MCF 10A (cell line): ENCODE measurements around the gene MYOM3. TPM values are rescaled to one million over a fixed set of nuclear protein-coding genes. Genes with fewer than 3 reads are reported as not detected.

ENCODE experiments used
- BruUV-seq: library from RNA; stranded (reverse); fragments of 400-500 nt; replicated peaks from 2 replicates; lab custom pipeline; 2021; lab: Mats Ljungman, UMichigan
- CTCF ChIA-PET: fragments of 300-600 bp; sonication (Branson Sonifier 250); formaldehyde crosslinking; extraction: SDS; loops from one replicate; lab custom pipeline; 2021; ENCODE audit warnings: antibody characterized with exemption, inconsistent platforms; lab: Yijun Ruan, JAX
- POLR2A ChIA-PET: fragments of 300-600, 350-650 bp; sonication (Branson Sonifier 250); formaldehyde crosslinking; extraction: SDS; loops from one replicate; lab custom pipeline; 2020; ENCODE audit warnings: antibody characterized with exemption, inconsistent platforms; lab: Yijun Ruan, JAX
- DNase-seq: peaks from one replicate; pipeline ENCODE4 v3.0.0-alpha.2; 2018; ENCODE audit not compliant: unreplicated experiment
- H3K27ac Mint-ChIP-seq: one replicate; pipeline ENCODE4 v1.8.0; 2022; ENCODE audit warnings: mild to moderate bottlenecking, low read depth, mixed read lengths; ENCODE audit not compliant: unreplicated experiment
- H3K27me3 Mint-ChIP-seq: one replicate; pipeline ENCODE4 v1.8.0; 2022; ENCODE audit warnings: mixed read lengths; ENCODE audit not compliant: insufficient read depth, unreplicated experiment
- H3K36me3 Mint-ChIP-seq: one replicate; pipeline ENCODE4 v1.8.0; 2022; ENCODE audit warnings: mild to moderate bottlenecking, moderate library complexity, mixed read lengths; ENCODE audit not compliant: insufficient read depth, unreplicated experiment
- H3K4me1 Mint-ChIP-seq: one replicate; pipeline ENCODE4 v1.8.0; 2022; ENCODE audit warnings: mixed read lengths; ENCODE audit not compliant: insufficient read depth, unreplicated experiment
- H3K4me3 Mint-ChIP-seq: one replicate; pipeline ENCODE4 v1.8.0; 2022; ENCODE audit warnings: mild to moderate bottlenecking, moderate library complexity, mixed read lengths; ENCODE audit not compliant: unreplicated experiment
- H3K9me3 Mint-ChIP-seq: one replicate; pipeline ENCODE4 v1.8.0; 2022; ENCODE audit warnings: mixed read lengths; ENCODE audit not compliant: unreplicated experiment
- intact Hi-C: fragments of 100-400 bp; cut with micrococcal nuclease; formaldehyde crosslinking; loops from 2 replicates; pipeline ENCODE4 v1.14.1; 2022
- total RNA-seq: library from RNA; stranded (reverse); gene quantifications from 2 replicates; pipeline ENCODE4 v1.2.3, GENCODE V29; 2022
- TF ChIP-seq, protein P1 (sequence below): fragments of 200-600 bp; IDR thresholded peaks from one replicate; pipeline ENCODE4 v1.8.0; 2022; ENCODE audit warnings: antibody characterized with exemption, mild to moderate bottlenecking; ENCODE audit not compliant: unreplicated experiment

MYOM3 gene
- total RNA-seq, 1 experiment from 2014 or later: 0.05 TPM

GRCh38 chr1:24102961-24103360, 9.0 kb downstream of the MYOM3 start:
- no peaks in the 10 kb centered on the region for H3K27me3 Mint-ChIP-seq
- no peaks in the 10 kb centered on the region for H3K4me1 Mint-ChIP-seq
- no peak overlapping the region for H3K27ac Mint-ChIP-seq
- BruUV-seq: no TSS peak
- TF ChIP-seq, protein P1, sequence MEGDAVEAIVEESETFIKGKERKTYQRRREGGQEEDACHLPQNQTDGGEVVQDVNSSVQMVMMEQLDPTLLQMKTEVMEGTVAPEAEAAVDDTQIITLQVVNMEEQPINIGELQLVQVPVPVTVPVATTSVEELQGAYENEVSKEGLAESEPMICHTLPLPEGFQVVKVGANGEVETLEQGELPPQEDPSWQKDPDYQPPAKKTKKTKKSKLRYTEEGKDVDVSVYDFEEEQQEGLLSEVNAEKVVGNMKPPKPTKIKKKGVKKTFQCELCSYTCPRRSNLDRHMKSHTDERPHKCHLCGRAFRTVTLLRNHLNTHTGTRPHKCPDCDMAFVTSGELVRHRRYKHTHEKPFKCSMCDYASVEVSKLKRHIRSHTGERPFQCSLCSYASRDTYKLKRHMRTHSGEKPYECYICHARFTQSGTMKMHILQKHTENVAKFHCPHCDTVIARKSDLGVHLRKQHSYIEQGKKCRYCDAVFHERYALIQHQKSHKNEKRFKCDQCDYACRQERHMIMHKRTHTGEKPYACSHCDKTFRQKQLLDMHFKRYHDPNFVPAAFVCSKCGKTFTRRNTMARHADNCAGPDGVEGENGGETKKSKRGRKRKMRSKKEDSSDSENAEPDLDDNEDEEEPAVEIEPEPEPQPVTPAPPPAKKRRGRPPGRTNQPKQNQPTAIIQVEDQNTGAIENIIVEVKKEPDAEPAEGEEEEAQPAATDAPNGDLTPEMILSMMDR: no peak
- no peaks in the 10 kb centered on the region for H3K9me3 Mint-ChIP-seq
- ChIA-PET POLR2A (no interaction called here), CTCF (interaction anchor here (0.6 to 2.3 kb wide), 6 partner anchors 8 to 47 kb away, joined by 3 to 8 read pairs (median 4); no protein-coding TSS in a partner anchor)
- H3K36me3 Mint-ChIP-seq: no peaks in the 10 kb centered on the region
- intact Hi-C loops: no loop called here
- H3K4me3 Mint-ChIP-seq: no peak overlapping the region
- no peak for DNase-seq

GRCh38 chr1:24101796-24102586, 9.9 kb downstream of the MYOM3 start:
- intact Hi-C loops: no loop called here
- BruUV-seq: no TSS peak
- Mint-ChIP-seq H3K27ac (no peak overlapping the region), H3K4me1 (no peaks in the 10 kb centered on the region), H3K27me3 (no peaks in the 10 kb centered on the region), H3K4me3 (no peak overlapping the region), H3K9me3 (no peaks in the 10 kb centered on the region), H3K36me3 (no peaks in the 10 kb centered on the region)
- no peak for DNase-seq
- ChIA-PET POLR2A (interaction anchor here (0.7 kb wide), 1 partner anchor 18 kb away, joined by 3 read pairs; no protein-coding TSS in a partner anchor), CTCF (interaction anchor here (0.6 to 2.3 kb wide), 7 partner anchors 9 to 321 kb away, joined by 3 to 8 read pairs (median 3); no protein-coding TSS in a partner anchor)
- TF ChIP-seq, protein P1: no peak

DNA sequence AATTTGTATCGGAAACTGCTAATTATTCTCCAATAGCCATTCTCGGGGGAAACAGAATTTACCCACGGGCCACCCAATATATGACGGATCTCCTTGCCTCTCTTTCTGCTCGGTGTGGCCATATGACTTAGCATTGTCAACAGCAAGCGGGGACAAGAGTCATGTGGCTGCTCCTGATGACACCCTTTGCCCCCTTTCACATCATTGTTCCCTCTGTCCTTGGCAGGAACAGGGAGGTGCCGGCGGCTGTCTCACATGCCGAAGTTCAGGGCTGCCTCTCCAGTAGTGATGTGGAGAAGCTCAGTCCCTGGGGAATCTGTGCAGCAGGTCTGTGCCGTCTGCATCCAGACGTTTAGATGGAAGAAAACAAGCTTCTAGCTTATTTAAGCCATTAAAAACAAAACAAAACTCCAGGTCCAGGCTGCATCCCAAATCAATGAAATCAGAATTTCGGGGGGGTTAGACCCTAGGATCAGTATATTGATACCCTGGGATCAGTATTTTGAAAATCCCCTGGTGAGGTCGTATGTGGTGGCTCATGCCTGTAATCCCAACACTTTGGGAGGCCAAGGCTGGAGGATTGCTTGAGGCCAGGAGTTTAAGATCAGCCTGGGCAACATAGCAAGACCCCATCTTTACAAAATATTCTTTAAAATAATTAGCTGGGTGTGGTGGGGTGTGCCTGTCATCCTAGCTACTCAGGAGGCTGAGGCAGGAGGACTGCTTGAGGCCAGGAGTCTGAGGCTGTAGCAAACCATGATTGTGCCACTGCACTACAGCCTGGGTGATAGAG, 10.8 kb downstream of the MYOM3 start:
- Mint-ChIP-seq H3K9me3 (no peaks in the 10 kb centered on the region), H3K4me3 (no peak overlapping the region), H3K4me1 (peaks cover 3% of the 10 kb centered on the region), H3K36me3 (no peaks in the 10 kb centered on the region), H3K27ac (no peak overlapping the region), H3K27me3 (no peaks in the 10 kb centered on the region)
- intact Hi-C loops: no loop called here
- POLR2A ChIA-PET: no interaction called here
- no TSS peak for BruUV-seq
- CTCF ChIA-PET: interaction anchor here (0.5 to 2.3 kb wide), 7 partner anchors 10 to 54 kb away, joined by 3 to 8 read pairs (median 4); no protein-coding TSS in a partner anchor
- TF ChIP-seq, protein P1: no peak
- DNase-seq: no peak
